ENCODE measurements around the gene ASMT.

DNA sequence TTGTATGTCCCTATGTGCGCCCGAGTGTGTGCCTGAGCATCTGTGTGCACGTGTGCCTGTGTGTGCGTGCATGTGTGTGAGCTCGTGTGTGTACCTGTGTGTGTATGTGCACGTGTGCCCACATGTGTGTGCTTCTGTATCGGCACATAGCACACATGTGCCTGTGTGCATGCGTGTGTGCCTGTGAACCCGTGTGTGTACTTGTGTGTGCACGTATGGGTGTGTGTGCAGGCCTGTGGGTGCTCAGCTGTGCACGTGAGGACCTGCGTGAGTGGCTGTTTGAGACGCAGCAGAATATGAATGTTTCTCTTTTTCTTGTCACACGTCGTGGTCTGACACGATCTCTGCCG lies 19.2 kb upstream of the ASMT start:
- TF ChIP-seq FOXM1 (IDR thresholded peaks at IDR 0.05; ENCODE audit: borderline replicate concordance, low read depth) (no peak), RAD21 (IDR thresholded peaks at IDR 0.05; ENCODE audit: low read depth) (no peak), TEAD4 (IDR thresholded peaks at IDR 0.05) (no peak), CREB1 (IDR thresholded peaks at IDR 0.05; ENCODE audit: low read depth) (no peak), YY1 (IDR thresholded peaks at IDR 0.05; ENCODE audit: low read depth) (no peak), EP300 (IDR thresholded peaks at IDR 0.05; ENCODE audit: borderline replicate concordance) (no peak), TCF12 (IDR thresholded peaks at IDR 0.05; ENCODE audit: low read depth) (no peak), CEBPB (IDR thresholded peaks at IDR 0.05) (no peak)
- TF ChIP-seq, protein P1, sequence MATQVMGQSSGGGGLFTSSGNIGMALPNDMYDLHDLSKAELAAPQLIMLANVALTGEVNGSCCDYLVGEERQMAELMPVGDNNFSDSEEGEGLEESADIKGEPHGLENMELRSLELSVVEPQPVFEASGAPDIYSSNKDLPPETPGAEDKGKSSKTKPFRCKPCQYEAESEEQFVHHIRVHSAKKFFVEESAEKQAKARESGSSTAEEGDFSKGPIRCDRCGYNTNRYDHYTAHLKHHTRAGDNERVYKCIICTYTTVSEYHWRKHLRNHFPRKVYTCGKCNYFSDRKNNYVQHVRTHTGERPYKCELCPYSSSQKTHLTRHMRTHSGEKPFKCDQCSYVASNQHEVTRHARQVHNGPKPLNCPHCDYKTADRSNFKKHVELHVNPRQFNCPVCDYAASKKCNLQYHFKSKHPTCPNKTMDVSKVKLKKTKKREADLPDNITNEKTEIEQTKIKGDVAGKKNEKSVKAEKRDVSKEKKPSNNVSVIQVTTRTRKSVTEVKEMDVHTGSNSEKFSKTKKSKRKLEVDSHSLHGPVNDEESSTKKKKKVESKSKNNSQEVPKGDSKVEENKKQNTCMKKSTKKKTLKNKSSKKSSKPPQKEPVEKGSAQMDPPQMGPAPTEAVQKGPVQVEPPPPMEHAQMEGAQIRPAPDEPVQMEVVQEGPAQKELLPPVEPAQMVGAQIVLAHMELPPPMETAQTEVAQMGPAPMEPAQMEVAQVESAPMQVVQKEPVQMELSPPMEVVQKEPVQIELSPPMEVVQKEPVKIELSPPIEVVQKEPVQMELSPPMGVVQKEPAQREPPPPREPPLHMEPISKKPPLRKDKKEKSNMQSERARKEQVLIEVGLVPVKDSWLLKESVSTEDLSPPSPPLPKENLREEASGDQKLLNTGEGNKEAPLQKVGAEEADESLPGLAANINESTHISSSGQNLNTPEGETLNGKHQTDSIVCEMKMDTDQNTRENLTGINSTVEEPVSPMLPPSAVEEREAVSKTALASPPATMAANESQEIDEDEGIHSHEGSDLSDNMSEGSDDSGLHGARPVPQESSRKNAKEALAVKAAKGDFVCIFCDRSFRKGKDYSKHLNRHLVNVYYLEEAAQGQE (IDR thresholded peaks at IDR 0.05; ENCODE audit: low read depth), result no peak
- TF ChIP-seq, protein P2, sequence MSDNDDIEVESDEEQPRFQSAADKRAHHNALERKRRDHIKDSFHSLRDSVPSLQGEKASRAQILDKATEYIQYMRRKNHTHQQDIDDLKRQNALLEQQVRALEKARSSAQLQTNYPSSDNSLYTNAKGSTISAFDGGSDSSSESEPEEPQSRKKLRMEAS (IDR thresholded peaks at IDR 0.05), result no peak
- TF ChIP-seq, protein P3, sequence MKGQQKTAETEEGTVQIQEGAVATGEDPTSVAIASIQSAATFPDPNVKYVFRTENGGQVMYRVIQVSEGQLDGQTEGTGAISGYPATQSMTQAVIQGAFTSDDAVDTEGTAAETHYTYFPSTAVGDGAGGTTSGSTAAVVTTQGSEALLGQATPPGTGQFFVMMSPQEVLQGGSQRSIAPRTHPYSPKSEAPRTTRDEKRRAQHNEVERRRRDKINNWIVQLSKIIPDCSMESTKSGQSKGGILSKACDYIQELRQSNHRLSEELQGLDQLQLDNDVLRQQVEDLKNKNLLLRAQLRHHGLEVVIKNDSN (IDR thresholded peaks at IDR 0.05), result no peak
